PC-9 (cell line): ENCODE measurements around the gene PMPCA. TPM values are rescaled to one million over a fixed set of nuclear protein-coding genes. Genes with fewer than 3 reads are reported as not detected.

Source experiments
- BruUV-seq: library from RNA; stranded (reverse); fragments of 400-500 nt; replicated peaks from 2 replicates; lab custom pipeline; 2021; lab: Mats Ljungman, UMichigan
- CTCF ChIA-PET: fragments of 300-600 bp; sonication (Branson Sonifier 250); formaldehyde crosslinking; loops from one replicate; lab custom pipeline; 2022; ENCODE audit warnings: antibody characterized with exemption; lab: Charles Lee
- POLR2A ChIA-PET: fragments of 300-600 bp; sonication (Branson Sonifier 250); formaldehyde crosslinking; loops from one replicate; lab custom pipeline; 2022; ENCODE audit warnings: antibody characterized with exemption; ENCODE audit not compliant: unreplicated experiment; lab: Charles Lee
- DNase-seq, 2 experiments: peaks; one replicate each; pipeline versions ENCODE4 v3.0.0 to v3.0.0-alpha.2; 2015 to 2022; ENCODE audit warnings: mixed read lengths in 1 of 2
- H2AFZ ChIP-seq: fragments of 200-600 bp; sonication (generic); 2 replicates; pipeline ENCODE4 v1.8.1; 2017; ENCODE audit warnings: antibody characterized with exemption
- H3F3A ChIP-seq: fragments of 200-600 bp; sonication (generic); 2 replicates; pipeline ENCODE4 v1.8.1; 2017; ENCODE audit warnings: antibody characterized with exemption, mild to moderate bottlenecking, low read depth; ENCODE audit not compliant: insufficient read depth
- H3K27ac ChIP-seq: fragments of 200-600 bp; sonication (generic); 2 replicates; pipeline ENCODE4 v1.6.1; 2016; ENCODE audit warnings: mixed run types
- H3K27me3 ChIP-seq: fragments of 200-600 bp; sonication (generic); 2 replicates; pipeline ENCODE4 v1.6.1; 2016; ENCODE audit warnings: low read depth, mixed run types; ENCODE audit not compliant: insufficient read depth
- H3K36me3 ChIP-seq: fragments of 200-600 bp; sonication (generic); 2 replicates; pipeline ENCODE4 v1.6.1; 2016; ENCODE audit warnings: low read depth, mixed run types
- H3K4me1 ChIP-seq: fragments of 200-600 bp; sonication (generic); replicated peaks from 2 replicates; pipeline ENCODE4 v1.6.1; 2016; ENCODE audit warnings: mixed run types; ENCODE audit not compliant: insufficient read depth
- H3K4me2 ChIP-seq: fragments of 200-600 bp; sonication (generic); 2 replicates; pipeline ENCODE4 v1.6.1; 2017; ENCODE audit warnings: mixed run types
- H3K4me3 ChIP-seq: fragments of 200-600 bp; sonication (generic); 2 replicates; pipeline ENCODE4 v1.6.1; 2016; ENCODE audit warnings: mixed run types
- H3K79me2 ChIP-seq: fragments of 200-600 bp; sonication (generic); 2 replicates; pipeline ENCODE4 v1.6.1; 2017; ENCODE audit warnings: low read depth, mixed run types
- H3K9me2 ChIP-seq: fragments of 200-600 bp; sonication (generic); 2 replicates; pipeline ENCODE4 v1.8.1; 2017; ENCODE audit warnings: mild to moderate bottlenecking; ENCODE audit not compliant: insufficient read depth
- H3K9me3 ChIP-seq: fragments of 200-600 bp; sonication (generic); 2 replicates; pipeline ENCODE4 v1.8.1; 2016; ENCODE audit warnings: low read depth; ENCODE audit not compliant: insufficient read depth
- H4K20me1 ChIP-seq: fragments of 200-600 bp; sonication (generic); 2 replicates; pipeline ENCODE4 v1.8.1; 2017; ENCODE audit not compliant: insufficient read depth
- EZH2 ChIP-seq: fragments of 200-600 bp; sonication (generic); IDR thresholded peaks from 2 replicates; pipeline ENCODE4 v1.8.0; 2017; ENCODE audit warnings: antibody characterized with exemption, low read depth
- intact Hi-C: fragments of 100-400 bp; cut with micrococcal nuclease; formaldehyde crosslinking; loops from one replicate; pipeline ENCODE4 v1.10.0; 2022; ENCODE audit not compliant: unreplicated experiment
- total RNA-seq: library from RNA; stranded (reverse); gene quantifications from 2 replicates; pipeline ENCODE4 v1.2.3, GENCODE V29; 2021
- TF ChIP-seq, protein P1 (sequence below): fragments of 200-600 bp; sonication (generic); conservative IDR thresholded peaks from 2 replicates; pipeline ENCODE4 v1.6.1; 2017; ENCODE audit warnings: mixed run types, antibody characterized with exemption, mild to moderate bottlenecking, moderate library complexity

The PMPCA gene
- total RNA-seq, 1 experiment from 2014 or later: 78.1 TPM

DNA sequence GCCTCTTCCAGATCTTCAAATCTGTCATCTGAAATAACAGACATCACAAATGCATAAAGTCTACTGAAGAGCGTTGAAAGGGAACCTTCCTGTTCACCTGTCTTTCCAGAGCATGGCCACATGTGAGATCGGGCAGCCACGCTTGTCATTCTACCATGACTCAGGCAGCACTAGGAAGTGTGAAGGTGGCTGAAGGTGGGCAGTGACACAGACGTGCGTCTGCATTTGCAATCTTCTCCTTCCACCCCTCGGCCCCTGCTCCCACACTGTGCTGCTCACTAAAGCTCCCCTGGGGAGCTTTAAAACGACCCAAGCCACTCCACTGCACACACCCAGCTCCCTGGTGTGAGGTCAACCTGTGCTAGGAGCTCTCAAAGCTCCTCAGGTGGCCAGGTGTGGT, 2.5 kb upstream of the PMPCA start:
- H3K4me3 ChIP-seq: no peak overlapping the region
- no peak for DNase-seq
- H3K4me1 ChIP-seq: peaks cover 17% of the 10 kb centered on the region; the same call in 1 of the 2 replicates
- BruUV-seq: no TSS peak
- H3K27me3 ChIP-seq: no peaks in the 10 kb centered on the region
- no peaks in the 10 kb centered on the region for H3K9me3 ChIP-seq
- intact Hi-C loops: no loop called here
- H3K9me2 ChIP-seq: no peaks in the 10 kb centered on the region
- peaks cover 15% of the 10 kb centered on the region; the same call in 1 of the 2 replicates for H3F3A ChIP-seq
- TF ChIP-seq, protein P1, sequence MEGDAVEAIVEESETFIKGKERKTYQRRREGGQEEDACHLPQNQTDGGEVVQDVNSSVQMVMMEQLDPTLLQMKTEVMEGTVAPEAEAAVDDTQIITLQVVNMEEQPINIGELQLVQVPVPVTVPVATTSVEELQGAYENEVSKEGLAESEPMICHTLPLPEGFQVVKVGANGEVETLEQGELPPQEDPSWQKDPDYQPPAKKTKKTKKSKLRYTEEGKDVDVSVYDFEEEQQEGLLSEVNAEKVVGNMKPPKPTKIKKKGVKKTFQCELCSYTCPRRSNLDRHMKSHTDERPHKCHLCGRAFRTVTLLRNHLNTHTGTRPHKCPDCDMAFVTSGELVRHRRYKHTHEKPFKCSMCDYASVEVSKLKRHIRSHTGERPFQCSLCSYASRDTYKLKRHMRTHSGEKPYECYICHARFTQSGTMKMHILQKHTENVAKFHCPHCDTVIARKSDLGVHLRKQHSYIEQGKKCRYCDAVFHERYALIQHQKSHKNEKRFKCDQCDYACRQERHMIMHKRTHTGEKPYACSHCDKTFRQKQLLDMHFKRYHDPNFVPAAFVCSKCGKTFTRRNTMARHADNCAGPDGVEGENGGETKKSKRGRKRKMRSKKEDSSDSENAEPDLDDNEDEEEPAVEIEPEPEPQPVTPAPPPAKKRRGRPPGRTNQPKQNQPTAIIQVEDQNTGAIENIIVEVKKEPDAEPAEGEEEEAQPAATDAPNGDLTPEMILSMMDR: no peak
- no peak for TF ChIP-seq EZH2
- ChIA-PET POLR2A (no interaction called here), CTCF (no interaction called here)
- no peak overlapping the region for H2AFZ ChIP-seq
- peaks cover 43% of the 10 kb centered on the region for H3K79me2 ChIP-seq
- no peak overlapping the region for H3K4me2 ChIP-seq
- peaks cover 17% of the 10 kb centered on the region for H4K20me1 ChIP-seq
- H3K36me3 ChIP-seq: peaks cover 12% of the 10 kb centered on the region
- no peak overlapping the region for H3K27ac ChIP-seq

DNA sequence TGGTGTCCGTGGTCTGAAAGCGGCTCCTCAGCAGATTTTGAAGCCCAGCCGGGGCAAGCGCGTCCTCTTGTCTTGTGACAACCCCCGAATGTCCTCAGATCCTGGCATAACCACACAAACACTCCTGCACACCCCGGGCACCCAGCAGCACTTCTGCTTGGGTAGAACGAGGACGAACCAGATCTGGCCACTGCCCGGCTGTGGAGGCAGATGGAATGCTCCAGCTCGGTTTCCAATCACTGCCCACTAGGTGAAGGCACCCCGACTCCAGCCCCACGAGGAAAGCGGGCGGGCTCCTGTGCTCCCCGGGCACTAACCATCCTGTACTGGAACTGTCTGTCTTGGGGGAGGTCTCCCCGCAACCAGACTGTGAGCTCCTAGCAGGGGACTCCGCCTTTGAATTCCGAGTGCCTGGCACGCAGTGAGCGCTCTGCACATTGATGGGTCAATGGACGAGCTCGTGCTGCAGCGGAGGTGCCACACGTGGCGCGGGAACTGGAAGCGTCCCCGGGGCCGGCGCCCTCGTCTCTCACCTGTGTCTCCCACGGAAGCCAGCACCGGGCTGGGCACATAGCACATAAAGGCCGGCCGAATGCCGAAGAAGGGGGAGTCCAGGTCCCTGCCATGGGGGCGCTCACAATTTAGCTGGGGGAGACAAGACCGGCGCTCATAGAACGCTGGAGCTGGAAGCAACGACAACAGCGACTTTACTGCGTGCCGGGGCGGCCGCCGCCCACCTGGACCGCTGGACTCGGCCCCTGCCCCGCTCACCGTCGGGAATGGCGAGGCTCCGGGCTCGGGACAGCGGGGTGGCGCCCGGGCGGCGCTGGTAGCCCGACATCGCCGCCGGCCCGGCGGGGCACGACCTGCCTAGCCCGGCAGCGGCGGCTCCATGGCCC, 652 bp upstream of the PMPCA start:
- Histone ChIP-seq H3K9me2 (no peaks in the 10 kb centered on the region), H3K4me2 (peak overlapping the region; percentile 86), H3K27ac (no peak overlapping the region), H3K4me1 (peaks cover 17% of the 10 kb centered on the region; the same call in 1 of the 2 replicates), H3K9me3 (no peaks in the 10 kb centered on the region), H3K27me3 (no peaks in the 10 kb centered on the region), H2AFZ (peak overlapping the region; percentile 75), H4K20me1 (peaks cover 23% of the 10 kb centered on the region), H3K79me2 (peaks cover 53% of the 10 kb centered on the region), H3K4me3 (peak overlapping the region; percentile 94), H3F3A (peaks cover 15% of the 10 kb centered on the region; the same call in 1 of the 2 replicates), H3K36me3 (peaks cover 18% of the 10 kb centered on the region)
- ChIA-PET POLR2A (interaction anchor here (0.7 kb wide), 1 partner anchor 586 kb away, joined by 6 read pairs; the partner anchor contains the start of gene CLIC3), CTCF (interaction anchor here (0.6 kb wide), 1 partner anchor 64 kb away, joined by 5 read pairs; no protein-coding TSS in a partner anchor)
- TSS peak; percentile 77 for BruUV-seq
- TF ChIP-seq, protein P1: no peak
- TF ChIP-seq EZH2: no peak
- DNase-seq: peak; percentile 46 to 50
- intact Hi-C loops: no loop called here

DNA sequence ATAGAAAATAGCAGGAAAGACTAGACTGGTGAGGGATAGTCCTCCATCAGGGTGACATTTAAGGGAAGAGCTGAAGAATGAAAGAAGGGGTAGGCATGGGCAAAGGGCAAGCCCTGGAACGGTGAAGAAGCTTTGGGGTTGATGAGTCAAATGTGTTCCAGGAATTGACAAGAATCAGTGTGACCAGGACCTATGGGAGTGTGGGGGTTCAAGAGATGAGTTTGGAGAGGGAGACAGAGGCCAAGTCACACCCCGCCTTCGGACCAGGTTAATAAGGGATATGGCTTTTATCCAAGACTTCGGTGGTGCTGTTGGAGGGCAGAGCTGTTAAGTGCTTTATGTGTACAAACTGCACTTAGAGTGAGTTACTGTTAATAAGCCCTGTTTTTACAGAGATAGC, 920 bp downstream of the PMPCA start:
- intact Hi-C loops: no loop called here
- H3K79me2 ChIP-seq: peaks cover 53% of the 10 kb centered on the region
- ChIA-PET CTCF (interaction anchor here (0.6 kb wide), 2 partner anchors 10 to 27 kb away, joined by 3 to 10 read pairs; no protein-coding TSS in a partner anchor), POLR2A (no interaction called here)
- H3K4me2 ChIP-seq: peak overlapping the region; percentile 97
- H3K36me3 ChIP-seq: peaks cover 13% of the 10 kb centered on the region
- H3F3A ChIP-seq: peaks cover 6% of the 10 kb centered on the region; the same call in 1 of the 2 replicates
- no peak overlapping the region for H3K27ac ChIP-seq
- no peaks in the 10 kb centered on the region for H3K9me3 ChIP-seq
- no peaks in the 10 kb centered on the region for H3K27me3 ChIP-seq
- peaks cover 23% of the 10 kb centered on the region for H4K20me1 ChIP-seq
- H3K4me3 ChIP-seq: peak overlapping the region; percentile 92
- BruUV-seq: TSS peak; percentile 48
- no peak for TF ChIP-seq EZH2
- TF ChIP-seq, protein P1: no peak
- DNase-seq: no peak
- no peaks in the 10 kb centered on the region for H3K9me2 ChIP-seq
- peaks cover 17% of the 10 kb centered on the region; the same call in 1 of the 2 replicates for H3K4me1 ChIP-seq
- peak overlapping the region; percentile 76 for H2AFZ ChIP-seq
